Prostate gland (tissue), 2 donors: Measurements from ENCODE around the gene DST.

Experiments
- CTCF ChIP-seq, 4 experiments: fragments of 200-600 bp in 2 of 4; fragments of 450-650 bp in 2 of 4; sonication (generic) in 2 of 4; IDR thresholded peaks; 1 replicate in 3 of 4; 2 replicates in 1 of 4; pipeline ENCODE4 v1.5.1; 2016 to 2019; ENCODE audit warnings: antibody characterized with exemption in 4 of 4, mild to moderate bottlenecking in 2 of 4, moderate library complexity in 2 of 4
- POLR2A ChIP-seq: fragments of 450-650 bp; IDR thresholded peaks from one replicate; pipeline ENCODE4 v1.6.1; 2016; ENCODE audit warnings: antibody characterized with exemption, mild to moderate bottlenecking

- no peak for TF ChIP-seq CTCF (IDR thresholded peaks at IDR 0.05)
- no peak for TF ChIP-seq POLR2A
These were observed 61.3 kb downstream of the DST start for GRCh38 chr6:56581296-56581925.
